Measurements from ENCODE around the gene SGMS1. TPM values are rescaled to one million over a fixed set of nuclear protein-coding genes. Genes with fewer than 3 reads are reported as not detected.

The SGMS1 gene
- total RNA-seq, 1 experiment from 2014 or later = 20.4 TPM

GRCh38 chr10:50538555-50539398 lies 85.0 kb downstream of the SGMS1 start:
- Histone ChIP-seq H3K4me2 (ENCODE audit: insufficient read depth, insufficient read length, low read length) (no peak overlapping the region), H2BK5ac (ENCODE audit: insufficient read length, low read length) (no peak overlapping the region), H3K9ac (ENCODE audit: extremely low read depth, insufficient read length, low read length) (no peak overlapping the region), H3K9me3 (ENCODE audit: control insufficient read depth, low read depth, low read length) (no peaks in the 10 kb centered on the region), H3K27ac (ENCODE audit: insufficient read length, low read depth, low read length) (no peak overlapping the region), H2BK15ac (ENCODE audit: low read depth, low read length) (no peak overlapping the region), H3K4ac (ENCODE audit: low read depth, low read length) (no peak overlapping the region), H4K8ac (replicated peaks; ENCODE audit: insufficient read length, low read depth, low read length) (no peak overlapping the region), H2AK5ac (ENCODE audit: insufficient read length, low read length) (no peak overlapping the region), H3K56ac (ENCODE audit: insufficient read length, low read depth, low read length) (no peak overlapping the region), H3K14ac (ENCODE audit: insufficient read depth, low read length) (no peak overlapping the region), H3K27me3 (ENCODE audit: insufficient read depth, low read length) (no peaks in the 10 kb centered on the region), H4K5ac (ENCODE audit: insufficient read length, low read depth, low read length) (no peak overlapping the region), H3K79me2 (ENCODE audit: insufficient read depth, low read length) (no peaks in the 10 kb centered on the region), H3K18ac (ENCODE audit: insufficient read length, low read depth, low read length) (no peak overlapping the region), H3K23ac (ENCODE audit: insufficient read length, low read depth, low read length) (no peak overlapping the region), H2BK120ac (ENCODE audit: low read depth, low read length, poor library complexity, severe bottlenecking) (no peak overlapping the region), H2BK12ac (ENCODE audit: insufficient read length, low read depth, low read length) (no peak overlapping the region), H3K4me1 (ENCODE audit: insufficient read depth, low read length) (0 out of 2 replicates have a peak, but pooled peaks cover 4% of the 10 kb centered on the region), H4K91ac (ENCODE audit: insufficient read length, low read depth, low read length) (no peak overlapping the region), H4K20me1 (ENCODE audit: control insufficient read depth, insufficient read depth, insufficient read length) (no peaks in the 10 kb centered on the region), H2AFZ (ENCODE audit: low read length) (no peak overlapping the region), H3T11ph (ENCODE audit: low read length) (no peak overlapping the region), H3K79me1 (ENCODE audit: insufficient read depth, low read depth, low read length, poor library complexity, severe bottlenecking) (no peaks in the 10 kb centered on the region), H2BK20ac (ENCODE audit: low read depth, low read length, poor library complexity, severe bottlenecking) (no peak overlapping the region), H3K23me2 (ENCODE audit: insufficient read length, low read depth, low read length, poor library complexity, severe bottlenecking) (no peaks in the 10 kb centered on the region)
- no peak for DNase-seq
- Mint-ChIP-seq H3K9me3 (no peaks in the 10 kb centered on the region), H3K27ac (no peak overlapping the region; a peak in 1 of 7 replicates), H3K36me3 (ENCODE audit: insufficient read depth in 1 of 3, low read depth in 3 of 3) (no peaks in the 10 kb centered on the region), H3K27me3 (ENCODE audit: low read depth) (no peaks in the 10 kb centered on the region), H3K4me1 (peaks cover 13 to 16% of the 10 kb centered on the region in 2 experiments), H3K4me3 (no peak overlapping the region)
- WGBS (ENCODE audit: extremely low coverage, insufficient read length, low lambda C conversion rate) = no CpG with 5 or more reads among the region's 7 CpGs
- no peak for TF ChIP-seq CTCF (conservative IDR thresholded peaks at IDR 0.05)
